SU-DHL-6 (cell line): ENCODE data around the gene RTN4R.

Experiments
- H2AFZ ChIP-seq: fragments of 200-600 bp; sonication (generic); 2 replicates; pipeline ENCODE4 v1.6.1; 2014; ENCODE audit warnings: low read depth, mild to moderate bottlenecking, moderate library complexity, mixed read lengths, antibody characterized with exemption, low read length; ENCODE audit not compliant: severe bottlenecking
- H3F3A ChIP-seq: fragments of 200-600 bp; shearing (Covaris generic); 2 replicates; pipeline ENCODE4 v1.6.0; 2016; ENCODE audit warnings: antibody characterized with exemption, mild to moderate bottlenecking; ENCODE audit not compliant: insufficient read depth
- H3K27ac ChIP-seq: fragments of 200-600 bp; sonication (generic); 2 replicates; pipeline ENCODE4 v1.5.1; 2016; ENCODE audit warnings: low read depth, mild to moderate bottlenecking, low read length, moderate library complexity, mixed read lengths
- H3K27me3 ChIP-seq: fragments of 200-600 bp; sonication (generic), shearing (Covaris generic); 2 replicates; pipeline ENCODE4 v1.6.0; 2014; ENCODE audit warnings: mild to moderate bottlenecking, low read length
- H3K36me3 ChIP-seq: fragments of 200-600 bp; sonication (generic); 2 replicates; pipeline ENCODE4 v1.6.1; 2014; ENCODE audit warnings: mild to moderate bottlenecking, low read length, mixed read lengths
- H3K4me2 ChIP-seq: fragments of 300-600, 200-600 bp; shearing (Covaris generic), sonication (generic); 2 replicates; pipeline ENCODE4 v1.6.0; 2014; ENCODE audit warnings: low read length, low read depth, mild to moderate bottlenecking; ENCODE audit not compliant: poor library complexity, severe bottlenecking
- H3K4me3 ChIP-seq: fragments of 200-600 bp; sonication (generic); 2 replicates; pipeline ENCODE4 v1.5.1; 2014; ENCODE audit warnings: antibody characterized with exemption, low read length, mild to moderate bottlenecking, mixed read lengths; ENCODE audit not compliant: insufficient read depth, poor library complexity, severe bottlenecking
- H3K79me2 ChIP-seq: fragments of 200-600 bp; sonication (generic); 2 replicates; pipeline ENCODE4 v1.6.1; 2014; ENCODE audit warnings: mild to moderate bottlenecking, low read length, moderate library complexity; ENCODE audit not compliant: insufficient read depth
- H3K9ac ChIP-seq: fragments of 200-600 bp; sonication (generic); 2 replicates; pipeline ENCODE4 v1.7.0; 2014; ENCODE audit warnings: mild to moderate bottlenecking, low read length
- H3K9me2 ChIP-seq: fragments of 200-600 bp; sonication (generic); replicated peaks from 2 replicates; pipeline ENCODE4 v1.6.1; 2014; ENCODE audit warnings: low read length; ENCODE audit not compliant: insufficient read depth
- H3K9me3 ChIP-seq: fragments of 200-600 bp; sonication (generic); 2 replicates; pipeline ENCODE4 v1.6.1; 2014; ENCODE audit warnings: low read length, mixed read lengths; ENCODE audit not compliant: insufficient read depth
- H4K20me1 ChIP-seq: fragments of 200-600 bp; sonication (generic); 2 replicates; pipeline ENCODE4 v1.6.1; 2014; ENCODE audit warnings: low read depth, mild to moderate bottlenecking, antibody characterized with exemption, low read length, moderate library complexity, mixed read lengths
- CTCF ChIP-seq: fragments of 200-600 bp; sonication (generic); IDR thresholded peaks from one replicate; pipeline ENCODE4 v1.5.1; 2017; ENCODE audit warnings: antibody characterized with exemption, mild to moderate bottlenecking, low read length, moderate library complexity; ENCODE audit not compliant: insufficient read depth, poor library complexity, severe bottlenecking
- EZH2phosphoT487 ChIP-seq: fragments of 200-600 bp; sonication (generic), shearing (Covaris generic); conservative IDR thresholded peaks from 2 replicates; pipeline ENCODE4 v1.6.1; 2018; ENCODE audit warnings: mild to moderate bottlenecking, antibody characterized with exemption, low read length, moderate library complexity, mixed read lengths

Gene RTN4R

DNA sequence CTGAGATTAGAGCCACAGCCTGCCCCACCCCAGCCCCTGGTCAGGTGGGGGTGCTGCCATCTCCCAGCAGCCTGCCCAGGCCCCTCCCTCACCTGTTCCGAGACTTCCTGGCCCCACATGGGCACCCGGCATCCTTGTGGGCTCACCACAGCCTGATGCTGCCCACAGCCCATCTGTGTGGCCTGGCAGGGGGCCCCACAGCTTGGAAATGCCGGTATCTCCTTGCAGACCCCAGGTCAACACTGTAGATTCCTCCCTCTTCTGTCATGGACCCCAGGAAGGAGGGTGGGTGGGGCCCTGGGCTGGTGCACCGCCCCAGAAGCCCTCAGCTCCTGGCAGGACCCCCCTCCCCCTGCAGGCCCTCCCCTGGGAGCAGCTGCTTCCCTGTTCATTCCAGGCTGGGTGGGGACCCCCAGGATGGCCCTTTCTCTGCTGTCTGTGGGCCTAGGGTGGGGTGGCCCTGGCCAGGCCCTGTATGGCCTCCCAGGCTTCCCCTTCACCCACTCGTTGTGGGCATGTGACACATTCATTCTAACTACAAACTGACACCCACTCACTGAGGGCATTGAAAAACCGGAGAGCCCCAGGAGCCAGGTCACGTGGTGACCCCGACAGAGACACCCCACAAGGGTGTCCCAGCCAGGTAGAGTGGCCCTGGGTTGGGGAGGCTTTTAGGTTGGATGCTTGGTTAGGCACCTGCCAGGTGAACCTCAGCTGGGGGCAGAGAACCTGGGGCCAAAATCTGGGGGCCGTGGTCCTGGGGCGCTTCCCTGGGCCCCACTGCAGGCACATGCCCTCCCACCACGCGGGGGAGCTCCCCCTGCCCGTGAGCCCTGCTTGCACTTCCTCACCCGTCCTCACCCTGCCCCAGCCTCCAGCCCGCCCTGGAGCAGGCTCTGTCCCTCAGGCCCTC lies 73.2 kb downstream of the RTN4R start:
- Histone ChIP-seq H3K27me3 (no peaks in the 10 kb centered on the region), H3K36me3 (no peaks in the 10 kb centered on the region), H3K27ac (no peak overlapping the region), H2AFZ (no peak overlapping the region), H4K20me1 (no peaks in the 10 kb centered on the region), H3K4me3 (no peak overlapping the region), H3K4me2 (no peak overlapping the region), H3K79me2 (no peaks in the 10 kb centered on the region), H3K9me3 (no peaks in the 10 kb centered on the region), H3K9ac (no peak overlapping the region), H3K9me2 (no peaks in the 10 kb centered on the region), H3F3A (no peaks in the 10 kb centered on the region)
- TF ChIP-seq EZH2phosphoT487 (no peak), CTCF (no peak)

DNA sequence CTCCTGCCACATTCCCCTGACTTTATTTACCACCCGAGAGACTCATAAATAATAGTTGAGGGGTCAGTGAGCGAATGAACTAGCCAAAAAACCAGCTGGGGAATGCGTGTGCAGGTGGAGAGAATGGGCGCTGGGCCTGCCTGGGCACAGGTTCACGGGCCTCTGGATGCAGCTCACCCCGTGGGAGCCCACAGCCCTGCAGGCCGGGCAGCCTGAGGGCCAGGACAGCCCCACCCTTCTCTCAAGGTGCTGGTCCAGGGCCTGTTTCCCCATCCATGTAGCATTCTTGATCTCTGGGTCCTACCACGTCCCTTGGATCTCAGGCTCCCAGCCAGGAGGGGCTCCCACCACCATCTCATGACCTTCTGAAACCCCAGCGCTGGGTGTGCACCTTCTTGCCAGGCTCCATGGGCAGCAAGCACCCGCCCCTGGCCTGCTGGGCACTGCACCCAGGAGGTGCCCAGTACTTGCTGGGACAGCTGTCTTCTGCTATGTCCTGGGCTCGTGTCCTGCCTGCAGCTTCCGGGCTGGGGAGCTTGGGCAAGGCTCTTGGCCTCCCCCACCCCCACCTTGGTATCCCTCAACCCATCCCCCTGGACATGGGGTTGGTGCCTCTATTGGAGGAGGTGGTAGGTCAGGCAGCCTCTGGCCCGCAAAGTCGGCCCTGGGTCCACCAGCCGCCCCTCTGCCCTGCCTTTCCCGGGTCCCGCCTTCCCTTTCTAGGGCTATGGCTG lies 74.2 kb downstream of the RTN4R start:
- no peak for TF ChIP-seq CTCF
- TF ChIP-seq EZH2phosphoT487, result no peak
- H3F3A ChIP-seq, result no peaks in the 10 kb centered on the region
- no peak overlapping the region for H3K4me3 ChIP-seq
- no peaks in the 10 kb centered on the region for H3K9me2 ChIP-seq
- no peaks in the 10 kb centered on the region for H4K20me1 ChIP-seq
- H2AFZ ChIP-seq, result no peak overlapping the region
- no peaks in the 10 kb centered on the region for H3K27me3 ChIP-seq
- no peaks in the 10 kb centered on the region for H3K36me3 ChIP-seq
- H3K9ac ChIP-seq, result no peak overlapping the region
- no peak overlapping the region for H3K4me2 ChIP-seq
- no peaks in the 10 kb centered on the region for H3K9me3 ChIP-seq
- no peaks in the 10 kb centered on the region for H3K79me2 ChIP-seq
- H3K27ac ChIP-seq, result no peak overlapping the region

DNA sequence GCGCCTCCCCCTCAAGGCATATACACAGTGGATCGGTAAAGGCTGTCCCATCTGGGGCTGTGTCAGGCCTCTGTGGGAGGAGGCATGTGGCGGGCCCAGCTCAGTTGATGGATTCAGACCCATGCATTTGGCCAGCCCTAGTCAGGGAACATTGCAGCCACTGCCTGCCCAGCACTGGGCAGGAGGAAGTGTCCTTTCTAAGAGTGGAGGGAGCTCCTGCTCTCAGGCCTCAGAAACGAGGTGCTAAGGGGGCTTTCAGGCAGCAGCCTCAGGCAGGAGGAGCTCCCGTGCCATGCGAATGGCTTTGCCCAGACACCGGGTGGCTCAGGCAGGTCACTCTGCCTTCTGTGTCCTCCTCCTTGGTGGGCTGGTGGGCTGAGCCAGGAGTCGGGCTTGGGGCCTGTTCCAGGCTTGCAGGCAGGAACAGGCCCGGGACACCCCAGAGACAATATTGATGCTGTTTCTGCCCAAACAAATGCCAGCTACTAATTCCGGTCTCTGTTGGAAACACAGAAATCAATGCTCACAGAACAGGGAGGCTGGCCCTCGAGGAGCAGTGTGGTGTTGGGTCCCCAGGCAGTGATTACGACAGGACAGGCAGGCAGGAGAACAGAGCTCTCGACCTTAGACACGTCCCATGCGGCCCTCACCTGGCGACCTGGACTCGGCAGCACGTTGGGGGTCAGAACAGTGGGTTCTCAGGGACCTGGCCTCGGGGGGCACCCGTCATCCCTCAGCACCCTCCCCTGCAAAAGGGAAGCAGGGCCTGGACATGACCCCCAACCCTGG lies 75.0 kb downstream of the RTN4R start:
- Histone ChIP-seq H3K4me3 (no peak overlapping the region), H3K4me2 (no peak overlapping the region), H2AFZ (no peak overlapping the region), H4K20me1 (no peaks in the 10 kb centered on the region), H3K9me3 (no peaks in the 10 kb centered on the region), H3K9me2 (no peaks in the 10 kb centered on the region), H3K27me3 (no peaks in the 10 kb centered on the region), H3K36me3 (no peaks in the 10 kb centered on the region), H3K9ac (no peak overlapping the region), H3K27ac (no peak overlapping the region), H3K79me2 (no peaks in the 10 kb centered on the region), H3F3A (no peaks in the 10 kb centered on the region)
- TF ChIP-seq CTCF, result no peak
- no peak for TF ChIP-seq EZH2phosphoT487
